Erythroblast (primary cell): ENCODE measurements around the gene SNPH.

Experiments used
- GATA1 ChIP-seq: IDR thresholded peaks from 2 replicates; pipeline ENCODE4 v1.6.1; 2011; ENCODE audit warnings: low read depth, mild to moderate bottlenecking, control low read depth, low read length, moderate library complexity
- POLR2A ChIP-seq: IDR thresholded peaks from 2 replicates; pipeline ENCODE4 v1.6.1; 2011; ENCODE audit warnings: mild to moderate bottlenecking, low read length

DNA sequence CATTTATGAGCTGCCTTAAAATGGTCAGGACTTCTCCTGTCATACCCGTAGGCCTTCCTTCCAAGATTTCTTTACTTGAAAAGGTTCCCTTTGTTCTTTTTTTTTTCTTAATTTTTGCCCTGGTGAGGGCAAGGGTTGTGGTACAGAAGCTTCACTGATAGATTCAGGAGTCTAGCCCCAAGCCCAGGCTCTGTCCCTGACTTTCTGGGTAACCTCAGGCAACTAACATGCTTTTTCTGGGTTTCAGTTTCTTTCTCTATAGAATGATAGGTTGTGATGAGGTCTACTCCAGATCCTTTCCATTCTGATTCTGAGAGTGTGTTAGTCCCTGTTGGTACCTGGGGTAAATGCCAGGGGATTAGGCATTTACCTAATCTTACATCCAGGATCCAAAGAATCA lies 21.2 kb downstream of the SNPH start:
- TF ChIP-seq POLR2A (no peak), GATA1 (no peak)
